Medulla oblongata (tissue), 1 donor: ENCODE measurements around the gene COL4A2.
A peak's percentile ranks its signal among the peaks of the same experiment; 100 is the strongest.

Experiments
- DNase-seq: peaks from one replicate; pipeline ENCODE4 v3.0.0-alpha.2; 2015; ENCODE audit errors: extremely low spot score

The COL4A2 gene

GRCh38 chr13:110533771-110534670 is 226.9 kb downstream of the COL4A2 start:
- DNase-seq: no peak

DNA sequence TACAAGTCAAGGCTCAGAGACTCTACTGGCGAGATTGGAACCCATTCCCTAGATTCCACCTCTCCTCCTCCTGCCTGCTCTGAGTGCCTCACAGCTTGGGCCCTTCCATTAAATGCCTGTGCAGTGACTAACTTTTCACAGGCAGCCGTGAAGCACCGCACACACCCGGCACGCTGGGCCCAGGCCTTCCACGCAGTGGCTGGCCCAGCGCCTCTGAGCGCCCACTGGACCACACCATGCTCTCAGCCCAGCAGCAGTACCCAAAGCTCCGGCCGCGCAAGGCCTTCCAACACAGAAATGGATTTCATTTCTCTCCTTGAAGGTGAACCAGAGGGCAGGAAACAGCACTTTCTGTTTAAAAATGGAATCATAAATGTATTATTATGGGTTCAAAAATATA is 228.4 kb downstream of the COL4A2 start:
- no peak for DNase-seq

- DNase-seq: peak; percentile 91
These were observed 229.1 kb downstream of the COL4A2 start for GRCh38 chr13:110536006-110536693.

DNA sequence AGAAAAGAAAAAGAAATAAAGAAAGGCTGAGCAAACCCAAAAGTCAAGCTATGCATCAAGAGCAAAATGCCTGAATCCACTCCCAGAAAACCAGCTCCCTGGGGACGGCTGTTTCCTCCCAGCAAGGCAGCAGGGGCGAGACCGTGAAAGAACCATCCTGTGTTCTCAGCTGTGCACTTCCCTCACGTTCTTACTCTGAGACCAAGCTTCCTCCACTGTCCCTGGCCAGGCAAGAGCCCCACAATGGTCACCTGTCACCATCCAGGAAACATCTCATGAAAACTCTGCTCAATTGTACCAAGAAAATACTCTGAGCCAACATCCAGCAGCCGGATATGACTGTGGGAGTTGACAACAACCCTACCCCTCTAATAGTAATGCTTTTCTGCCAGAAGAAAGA is 231.5 kb downstream of the COL4A2 start:
- no peak for DNase-seq

GRCh38 chr13:110539894-110540293 is 232.8 kb downstream of the COL4A2 start:
- no peak for DNase-seq

DNA sequence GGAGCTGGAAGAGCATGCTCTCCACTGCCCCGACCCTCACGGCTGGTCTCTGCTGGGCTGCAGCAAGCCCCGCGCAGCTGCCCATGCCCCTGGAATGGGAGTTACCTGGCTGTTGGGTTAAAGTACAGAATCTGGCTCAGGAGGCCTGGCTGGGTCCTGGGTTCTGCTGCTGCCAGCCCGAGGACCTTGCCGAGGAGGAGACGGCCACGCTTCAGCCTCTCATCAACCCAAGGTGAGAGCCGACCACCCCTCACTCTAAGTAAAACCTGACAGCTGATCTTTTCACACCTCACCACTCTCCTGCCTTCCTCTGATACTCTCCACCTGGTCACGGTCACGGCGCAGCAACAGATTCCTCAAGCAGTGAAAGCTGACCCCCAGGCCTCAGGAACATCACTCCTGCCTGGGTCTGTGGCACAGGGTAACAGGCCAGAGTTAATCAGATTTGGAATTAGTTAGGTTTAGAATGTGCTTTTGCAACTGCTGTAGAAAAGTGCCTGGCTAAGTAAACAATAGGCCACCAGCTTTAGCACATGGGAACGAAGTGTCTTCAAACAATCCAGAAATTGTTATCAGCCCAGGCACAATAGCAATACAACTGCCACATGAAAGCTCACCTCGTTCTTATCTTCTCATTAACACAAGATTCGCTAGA is 233.9 kb downstream of the COL4A2 start:
- no peak for DNase-seq

- DNase-seq: no peak
These were observed 234.4 kb downstream of the COL4A2 start for GRCh38 chr13:110541526-110541920.

DNA sequence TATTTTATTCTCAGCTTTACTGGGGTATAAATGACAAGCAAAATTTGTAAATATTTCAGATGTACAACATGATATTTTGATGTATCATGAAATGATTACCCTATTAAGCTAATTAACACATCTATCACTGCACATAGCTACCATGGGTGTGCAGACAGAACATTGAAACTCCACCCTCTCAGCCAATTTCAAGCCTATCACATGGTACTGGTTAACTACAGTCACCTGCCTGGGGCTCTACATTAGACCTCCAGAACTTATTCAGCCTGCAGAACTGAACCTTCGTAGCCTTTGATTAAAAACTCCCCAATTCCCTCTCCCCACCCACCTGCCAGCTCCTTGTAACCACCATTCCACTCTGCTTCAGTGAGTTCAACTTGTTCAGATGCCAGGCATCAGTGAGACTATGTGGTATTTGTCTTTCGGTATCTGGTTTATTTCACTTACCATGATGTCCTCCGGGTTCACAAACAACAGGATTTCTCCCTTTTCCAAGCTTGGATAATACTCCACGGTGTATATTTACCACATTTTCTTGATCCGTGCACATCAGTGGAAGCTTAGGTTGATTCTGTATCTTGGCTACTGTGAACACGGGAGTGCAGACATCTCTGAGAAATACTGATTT is 235.2 kb downstream of the COL4A2 start:
- no peak for DNase-seq

- no peak for DNase-seq
These were observed 239.3 kb downstream of the COL4A2 start for GRCh38 chr13:110546378-110546777.

DNA sequence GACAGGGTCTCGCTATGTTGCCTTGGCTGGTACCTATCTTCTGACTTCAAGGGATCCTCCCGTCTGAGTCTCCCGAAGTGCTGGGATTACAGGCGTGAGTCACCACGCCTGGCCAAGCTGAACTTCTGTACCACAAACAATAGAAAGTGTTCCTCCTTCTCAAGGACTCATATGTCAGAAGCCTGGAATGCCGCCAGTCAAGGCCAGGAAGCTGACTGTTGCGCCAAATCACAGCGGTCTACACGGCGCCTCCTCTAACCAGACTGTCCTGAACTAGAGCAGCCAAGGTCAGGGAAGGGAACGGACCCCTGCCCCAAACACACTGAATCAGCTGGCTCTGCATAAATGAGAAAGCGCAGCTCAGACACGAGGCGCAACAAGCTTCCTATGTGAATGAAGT is 239.8 kb downstream of the COL4A2 start:
- DNase-seq: no peak

DNA sequence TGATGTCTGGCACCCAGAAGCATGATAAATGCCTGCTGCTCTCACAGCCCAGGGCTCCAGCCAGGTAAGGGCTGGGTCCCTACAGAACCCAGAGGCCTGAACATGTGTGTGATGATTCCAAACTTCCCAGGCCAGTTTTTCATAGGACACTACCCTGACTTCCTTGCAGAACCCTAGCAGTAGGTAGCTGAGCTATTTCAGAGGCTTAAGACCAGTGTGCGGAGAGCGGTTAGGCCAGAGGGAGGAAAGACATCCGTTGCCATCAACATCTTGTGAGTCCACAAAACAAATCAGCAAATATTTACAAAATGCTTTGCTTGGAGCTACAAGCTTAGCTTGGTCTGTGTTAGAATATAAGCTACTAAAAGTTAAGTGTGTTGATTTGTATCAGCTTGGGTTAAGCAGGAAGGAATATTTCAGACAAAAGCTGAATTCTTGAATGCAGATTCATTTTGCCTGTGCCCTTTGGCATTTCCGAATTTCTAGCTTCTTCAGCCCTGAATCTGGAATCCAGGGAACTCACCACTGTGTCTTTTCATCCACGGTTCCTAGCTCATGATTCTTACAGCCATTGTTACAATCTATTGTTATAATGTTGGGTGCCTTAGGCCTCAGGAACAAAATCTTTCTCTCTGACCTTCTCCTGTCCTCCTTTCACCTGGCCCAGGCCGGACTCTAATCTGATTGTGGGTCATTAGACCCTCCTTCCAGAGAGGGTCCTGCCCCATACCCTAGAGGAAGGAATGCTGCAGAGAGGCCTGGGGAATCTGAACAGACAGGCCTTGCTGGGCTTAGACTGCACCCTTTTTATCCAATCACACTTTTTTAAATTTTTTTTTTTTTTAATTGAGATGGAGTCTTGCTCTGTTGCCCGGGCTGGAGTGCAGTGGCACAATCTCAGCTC is 242.1 kb downstream of the COL4A2 start:
- no peak for DNase-seq

DNA sequence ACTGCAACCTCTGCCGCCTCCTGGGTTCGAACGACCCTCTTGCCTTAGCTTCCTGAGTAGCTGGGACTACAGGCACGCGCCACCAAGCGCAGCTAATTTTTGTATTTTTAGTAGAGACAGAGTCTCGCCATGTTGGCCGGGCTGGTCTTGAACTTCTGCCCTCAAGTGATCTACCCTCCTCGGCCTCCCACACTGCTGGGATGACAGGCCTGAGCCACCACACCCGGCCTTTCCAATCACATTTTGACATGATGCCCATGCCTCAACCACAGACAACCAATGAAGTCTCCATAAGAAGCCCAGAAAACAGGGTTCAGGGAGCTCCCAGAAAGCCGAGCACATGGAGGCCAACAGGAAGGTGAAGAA is 242.7 kb downstream of the COL4A2 start:
- DNase-seq: no peak

DNA sequence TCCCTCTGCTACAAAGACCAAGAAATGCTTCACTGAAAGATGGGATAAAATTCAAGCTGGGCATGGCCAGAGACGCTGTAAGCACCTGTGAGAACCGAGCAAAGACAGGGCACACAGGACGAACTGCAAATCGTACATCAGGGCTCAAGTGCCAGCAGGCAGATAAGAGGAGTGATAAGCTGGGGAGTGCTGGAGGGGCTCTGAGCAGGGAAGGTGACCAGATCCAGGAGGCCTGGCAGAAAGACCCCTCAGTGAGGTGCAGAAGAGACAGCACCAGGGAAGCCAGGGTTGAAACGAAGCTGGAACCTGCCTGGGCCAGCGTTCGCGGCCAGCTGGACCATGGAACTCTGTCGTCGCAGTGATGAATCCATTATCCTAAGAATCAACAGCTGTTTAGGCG is 244.2 kb downstream of the COL4A2 start:
- DNase-seq: no peak

DNA sequence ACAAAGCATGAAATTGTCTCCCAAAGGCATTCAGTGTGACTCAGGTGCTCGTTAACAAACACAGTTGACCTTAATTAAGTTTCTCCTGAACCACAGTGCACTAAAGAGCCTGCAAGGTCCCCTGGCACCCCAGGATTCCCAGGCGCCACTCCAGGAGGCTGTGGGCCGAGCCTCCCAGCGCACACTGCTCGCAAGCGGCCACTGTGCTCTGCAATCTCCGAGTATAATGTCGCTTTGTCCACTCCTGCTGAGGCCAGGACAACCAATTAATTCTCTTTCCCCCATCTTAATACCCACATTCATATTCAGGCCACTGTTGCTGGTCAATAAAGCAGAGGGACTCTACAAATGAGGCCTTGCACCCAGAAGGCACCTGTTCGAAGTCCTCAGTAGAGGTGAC is 245.7 kb downstream of the COL4A2 start:
- no peak for DNase-seq

- DNase-seq: no peak
These were observed 246.3 kb downstream of the COL4A2 start for GRCh38 chr13:110553417-110553816.

DNA sequence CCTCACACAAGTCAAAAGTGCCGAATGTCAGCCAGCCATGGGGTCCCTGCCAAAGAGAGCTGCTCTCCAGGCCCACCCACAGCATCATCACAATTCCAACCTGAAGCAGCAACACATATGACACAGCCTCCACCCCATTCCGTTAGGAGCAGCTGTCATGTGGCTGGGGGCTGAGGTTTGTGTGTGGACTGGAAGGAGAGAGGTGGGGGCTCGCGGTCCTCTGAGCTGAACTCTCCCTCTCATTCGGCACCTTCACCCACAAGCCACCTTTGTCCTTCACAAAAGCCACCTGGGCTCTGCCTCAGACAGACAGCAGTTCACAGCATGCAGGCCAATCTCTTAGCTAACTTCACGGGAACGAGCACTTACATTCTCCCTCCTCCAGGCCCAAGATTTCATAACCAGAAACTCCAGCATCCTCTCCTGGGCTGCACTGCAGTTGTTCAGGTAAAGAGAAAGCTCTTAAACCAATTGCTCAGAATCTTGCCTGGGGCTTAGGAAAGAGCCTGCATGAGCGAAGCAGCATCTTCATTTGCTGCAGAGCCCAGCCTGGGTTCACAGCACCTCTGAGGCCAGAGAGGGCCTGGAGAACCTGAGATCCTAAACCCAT is 247.2 kb downstream of the COL4A2 start:
- no peak for DNase-seq

DNA sequence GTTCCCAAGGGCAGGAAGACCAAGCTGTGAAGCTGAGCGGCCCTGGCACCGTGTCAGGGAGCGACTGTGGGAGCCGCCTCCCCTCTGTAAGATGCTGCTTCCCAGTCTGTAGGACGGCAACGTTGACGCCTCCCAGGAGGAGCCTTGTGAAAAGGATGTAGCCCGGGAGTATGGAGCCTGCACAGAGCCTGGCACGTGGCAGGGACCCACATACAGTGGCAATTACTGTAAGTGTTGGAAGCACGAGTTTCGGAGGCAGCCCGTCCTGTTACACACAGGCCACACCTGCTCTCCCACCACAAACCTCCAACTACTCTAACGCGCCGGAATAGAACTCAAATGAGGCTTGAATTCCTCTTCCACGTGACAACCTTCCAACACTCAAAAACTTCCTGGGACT is 247.9 kb downstream of the COL4A2 start:
- no peak for DNase-seq

GRCh38 chr13:110555601-110556223 is 248.6 kb downstream of the COL4A2 start:
- peak; percentile 38 for DNase-seq

- no peak for DNase-seq
These were observed 249.1 kb downstream of the COL4A2 start for GRCh38 chr13:110556224-110556606.

GRCh38 chr13:110557082-110557481 is 250.0 kb downstream of the COL4A2 start:
- no peak for DNase-seq
